HT-29 (cell line): ENCODE data around the gene LRRC53. TPM values are rescaled to one million over a fixed set of nuclear protein-coding genes. Genes with fewer than 3 reads are reported as not detected.

Experiments used
- DNase-seq: peaks from one replicate; pipeline ENCODE4 v3.0.0-alpha.2; 2015; ENCODE audit warnings: low spot score
- total RNA-seq: library from RNA; depleted of rRNA; stranded (reverse); fragments of >200 nt; shearing (Covaris generic); gene quantifications from 2 replicates; pipeline ENCODE4 v1.2.3, GENCODE V29; 2014; rRNA removed

Gene LRRC53
- total RNA-seq, 1 experiment from 2014 or later = 0.05 TPM

DNA sequence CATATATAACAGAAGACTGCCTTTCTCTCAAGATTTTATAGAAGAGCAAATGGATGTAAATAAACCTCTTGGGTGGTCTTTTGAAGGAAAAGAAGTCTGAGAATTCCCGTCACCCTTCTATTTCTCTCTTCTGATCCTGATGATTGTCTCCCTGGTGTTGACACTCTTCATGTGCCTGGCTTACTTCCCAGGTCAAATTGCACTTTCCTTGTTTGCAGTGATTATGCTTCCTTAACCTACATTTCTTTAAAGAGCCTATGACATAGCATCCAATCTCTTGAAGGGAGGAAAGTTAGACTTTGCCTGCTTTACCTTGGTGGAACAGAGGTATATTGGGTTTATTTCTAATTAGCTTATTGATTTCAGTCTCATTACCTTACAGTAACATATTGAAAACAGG lies 80.1 kb downstream of the LRRC53 start:
- DNase-seq = no peak

DNA sequence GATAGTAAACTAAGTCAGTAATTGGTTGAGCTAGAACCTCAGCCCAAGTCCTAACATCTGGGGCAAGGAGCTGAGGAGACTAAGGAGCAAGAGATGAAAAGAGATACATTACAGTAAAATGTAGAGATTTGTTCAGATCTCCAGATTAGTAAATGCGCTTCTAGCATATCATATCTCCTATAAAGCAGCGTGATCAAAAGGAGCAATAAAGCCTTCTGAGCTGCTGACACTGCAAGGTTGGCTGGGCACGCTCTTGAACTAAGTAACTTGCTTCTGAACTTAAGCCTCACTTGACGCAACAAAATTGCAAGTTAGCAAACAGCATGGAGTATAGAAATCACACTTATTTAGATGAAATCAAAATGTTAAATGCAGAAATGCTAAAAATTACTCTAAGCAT lies 80.9 kb downstream of the LRRC53 start:
- DNase-seq = no peak

DNA sequence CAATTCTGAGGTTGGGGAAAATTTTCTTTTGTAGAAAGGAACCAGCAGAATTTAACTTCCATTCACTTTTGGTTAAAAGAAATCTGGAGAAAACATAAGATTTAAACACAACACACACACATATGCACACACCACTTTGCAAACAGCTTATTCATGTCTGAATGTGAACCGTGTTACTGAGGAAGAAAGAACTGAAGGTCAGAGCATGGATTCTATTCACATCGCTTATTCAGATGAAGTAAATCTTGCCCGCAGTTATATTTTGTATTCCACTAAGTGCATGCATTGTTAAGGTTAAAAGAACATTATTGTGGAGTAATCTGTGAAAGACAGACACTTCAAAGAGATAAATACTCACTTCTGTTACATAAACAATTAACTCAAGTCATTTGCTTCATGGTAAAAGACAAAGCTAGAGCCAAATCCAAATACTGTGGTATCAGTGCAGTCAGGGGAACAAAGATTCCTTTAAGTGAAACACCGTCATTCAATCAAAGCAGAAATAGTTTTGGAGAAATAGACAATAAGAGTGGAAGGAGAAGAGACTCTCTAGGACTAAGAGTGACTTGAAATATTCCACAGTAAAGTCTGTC lies 82.0 kb downstream of the LRRC53 start:
- no peak for DNase-seq

DNA sequence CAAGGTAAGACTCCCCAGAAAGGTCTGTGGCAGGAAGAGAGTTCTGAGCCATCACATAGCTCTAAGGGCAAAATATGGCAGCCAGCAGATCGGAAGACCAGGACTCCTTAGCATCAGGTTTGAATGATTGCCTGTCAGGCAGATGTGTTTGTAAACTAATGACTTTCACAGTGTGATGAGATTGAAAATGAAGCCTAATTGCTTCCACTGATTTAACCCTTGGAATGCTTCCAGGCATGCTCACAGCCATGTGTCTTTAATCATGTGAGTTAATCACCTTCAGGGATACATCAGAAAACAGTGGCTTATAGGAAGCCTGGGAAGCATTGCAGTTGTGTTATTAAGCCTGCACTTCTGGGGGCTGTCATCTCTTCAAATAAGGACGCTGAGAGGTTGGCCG lies 82.8 kb downstream of the LRRC53 start:
- no peak for DNase-seq

DNA sequence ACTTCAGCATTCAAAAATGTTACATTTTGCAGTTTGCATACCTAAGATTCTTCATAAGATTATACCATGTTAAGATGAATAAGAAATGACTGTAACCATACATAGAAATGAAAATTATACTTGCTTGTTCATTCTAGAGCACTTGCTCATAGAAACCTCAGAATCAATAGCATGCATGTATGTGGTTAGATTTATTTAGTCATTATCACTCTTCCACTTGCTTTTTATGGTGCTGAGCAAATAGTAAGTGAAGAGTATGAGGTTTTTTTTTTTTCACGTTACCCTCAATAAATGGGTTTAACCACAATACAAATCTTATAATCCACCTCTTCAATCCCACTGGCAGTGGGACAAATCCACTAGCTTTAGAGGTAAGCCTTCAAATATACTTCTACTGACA lies 84.7 kb downstream of the LRRC53 start:
- no peak for DNase-seq

DNA sequence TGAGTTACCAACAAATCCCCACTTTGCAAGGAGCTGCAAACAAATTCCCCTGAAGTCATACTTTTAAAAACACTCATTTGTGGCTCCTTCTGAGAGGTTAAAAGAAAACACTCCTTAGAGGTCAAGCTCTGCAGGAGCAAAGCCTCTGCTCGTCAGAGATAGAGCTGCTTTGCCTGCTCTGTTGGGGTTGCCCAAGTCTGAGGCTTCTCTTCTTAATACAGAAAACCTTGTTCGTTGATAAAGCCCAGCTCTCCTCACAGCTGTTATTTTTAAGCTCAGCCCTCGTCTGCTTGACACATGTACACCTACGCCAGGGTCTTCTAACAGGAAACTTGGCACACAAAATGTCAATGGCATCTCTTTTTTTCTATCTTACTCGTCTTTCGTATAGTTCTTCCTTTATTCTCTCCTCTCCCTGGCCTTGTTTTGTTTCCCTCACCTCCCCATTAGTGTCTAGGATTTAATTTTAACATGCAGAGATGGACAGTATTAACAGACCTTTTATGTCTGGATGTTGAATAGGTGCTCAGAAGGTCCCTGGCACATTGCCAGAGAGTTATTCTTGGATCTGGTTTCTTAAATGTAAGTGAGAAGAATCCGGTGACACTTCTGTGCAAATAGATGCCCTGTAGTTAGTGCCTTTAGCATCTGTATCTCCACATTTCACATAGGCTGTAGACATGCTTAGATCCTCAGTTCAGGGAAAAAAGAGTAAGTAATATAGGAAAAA lies 86.0 kb downstream of the LRRC53 start:
- DNase-seq = no peak

DNA sequence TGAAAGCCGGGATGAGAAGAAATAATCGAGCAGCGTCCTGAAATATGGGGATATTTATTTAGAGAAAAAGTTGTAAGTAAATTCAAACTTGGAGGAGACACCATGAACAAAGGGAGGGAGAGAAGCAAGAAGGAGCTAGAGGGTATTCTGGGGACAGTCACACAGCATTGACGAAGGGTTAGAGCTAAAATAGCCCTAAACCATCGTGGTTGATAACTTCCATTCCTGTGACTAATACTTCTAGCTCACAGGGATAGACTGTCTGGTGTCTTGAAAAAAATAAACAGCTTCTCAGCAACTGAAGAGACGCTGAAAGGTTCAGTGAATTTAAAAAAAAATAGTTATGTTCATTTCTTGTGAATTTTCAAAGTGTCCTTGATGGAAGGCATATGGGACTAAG lies 86.7 kb downstream of the LRRC53 start:
- DNase-seq = no peak

DNA sequence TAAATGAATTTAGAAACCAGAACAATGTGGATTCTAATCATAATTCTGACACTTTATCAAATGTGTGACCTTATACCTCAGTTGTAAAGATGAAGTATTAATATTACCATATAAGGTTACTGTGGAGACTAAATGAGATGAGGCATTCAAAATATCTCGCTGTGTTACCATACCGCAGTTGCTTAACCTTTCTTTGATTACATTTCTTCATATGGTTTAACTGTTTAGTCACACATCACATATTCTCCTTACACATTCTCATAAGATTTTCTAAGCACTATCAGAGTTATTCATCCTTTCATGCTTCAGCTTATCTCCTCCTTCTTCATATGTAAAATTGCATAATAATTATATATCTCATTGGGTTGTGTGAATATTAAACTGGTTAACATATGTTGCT lies 88.9 kb downstream of the LRRC53 start:
- DNase-seq = no peak

DNA sequence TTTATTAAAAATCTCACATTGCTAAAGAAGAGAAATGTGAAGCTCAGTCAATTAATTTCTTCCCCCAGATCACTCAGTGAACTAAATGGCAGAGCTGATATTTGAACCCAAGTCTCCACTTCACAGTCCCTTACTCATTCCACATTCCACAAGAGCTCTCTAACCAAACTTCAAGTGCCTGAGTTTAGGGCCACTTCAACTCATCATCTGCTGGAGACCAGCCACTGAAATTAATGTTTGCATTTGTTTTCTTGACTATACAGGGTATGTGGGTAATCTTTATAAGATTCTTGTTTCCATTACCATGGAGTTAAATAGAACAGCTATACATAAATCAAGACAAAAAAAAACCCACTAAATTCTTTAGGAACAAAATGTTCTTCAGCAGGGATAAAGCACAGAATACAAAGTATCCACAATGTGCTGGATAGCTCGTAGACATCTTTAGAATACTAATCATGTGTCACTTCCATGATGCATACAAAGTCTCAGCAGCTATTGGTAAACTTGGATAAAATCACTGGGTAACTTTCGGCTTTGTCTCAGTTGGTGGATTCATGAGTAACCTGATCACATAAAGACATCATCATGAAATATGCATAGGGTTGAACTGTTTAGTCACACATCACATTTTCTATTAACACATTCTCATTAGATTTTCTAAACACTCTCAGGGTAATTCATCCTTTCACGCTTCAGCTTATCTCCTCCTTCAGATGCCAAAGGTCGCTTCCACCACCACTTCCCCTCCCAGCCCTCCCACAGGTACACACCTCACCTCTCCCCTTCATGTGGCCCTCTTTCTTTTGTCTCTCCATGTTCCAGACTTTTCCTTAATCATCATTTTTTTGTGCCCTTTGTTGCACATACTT lies 89.8 kb downstream of the LRRC53 start:
- DNase-seq = no peak

DNA sequence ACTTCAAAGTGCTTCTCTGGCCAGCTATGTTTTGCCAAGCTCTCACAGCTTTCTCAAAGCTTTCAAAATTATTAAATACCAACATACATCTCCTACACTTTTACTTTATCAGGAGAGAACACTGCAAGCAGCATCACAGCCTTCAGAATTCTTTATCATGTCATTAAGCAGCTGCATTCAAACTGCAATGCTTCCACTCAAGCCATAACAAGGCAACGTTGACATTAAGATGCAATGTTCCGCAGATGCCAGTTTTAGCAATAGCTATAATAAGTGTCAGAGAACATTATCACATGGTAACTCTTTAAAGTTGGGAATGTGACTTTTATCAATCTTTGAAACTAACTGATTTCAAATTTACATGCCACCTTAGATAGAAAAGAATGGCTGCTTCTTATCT lies 91.9 kb downstream of the LRRC53 start:
- no peak for DNase-seq

Other genes with a start within 250 kb of the LRRC53 start
- not detected in 2 replicates for gene ERICH3, start 161.2 kb upstream of the LRRC53 start, total RNA-seq
- 66.0 and 67.1 TPM in 2 replicates for gene CRYZ, start 220.4 kb upstream of the LRRC53 start, total RNA-seq
- gene TYW3, start 220.5 kb upstream of the LRRC53 start, total RNA-seq = 7.7 and 10.8 TPM in 2 replicates